SW 1271 (cell line): ENCODE data around the gene NIM1K.
"Not testable (repeated sequence)": the region's sequence is repeated elsewhere in the genome, so short reads cannot be mapped to it uniquely, and the experiment has no call there.

ENCODE experiments used
- DNase-seq, 2 experiments: peaks; one replicate each; lab custom pipeline; 2025; lab: John Stamatoyannopoulos, UW

Gene NIM1K

DNA sequence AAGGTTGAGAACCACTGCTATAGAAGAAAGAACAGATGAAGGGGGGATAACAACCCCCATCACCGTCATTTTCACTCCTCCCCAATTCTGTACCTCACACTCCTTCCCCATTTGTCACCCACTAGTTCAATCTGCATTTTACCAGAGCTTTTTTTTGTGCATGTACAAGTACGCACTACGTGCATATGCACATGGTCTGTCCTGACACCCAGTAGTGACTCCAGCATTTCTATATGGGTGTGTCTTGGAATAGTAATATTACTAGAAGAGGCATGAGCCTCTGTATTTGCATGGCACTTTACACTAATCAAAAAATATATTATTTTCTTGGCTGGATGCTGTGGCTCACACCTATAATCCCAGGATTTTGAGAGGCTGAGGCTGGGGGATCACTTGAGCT, 38.7 kb downstream of the NIM1K start:
- DNase-seq = no peak

DNA sequence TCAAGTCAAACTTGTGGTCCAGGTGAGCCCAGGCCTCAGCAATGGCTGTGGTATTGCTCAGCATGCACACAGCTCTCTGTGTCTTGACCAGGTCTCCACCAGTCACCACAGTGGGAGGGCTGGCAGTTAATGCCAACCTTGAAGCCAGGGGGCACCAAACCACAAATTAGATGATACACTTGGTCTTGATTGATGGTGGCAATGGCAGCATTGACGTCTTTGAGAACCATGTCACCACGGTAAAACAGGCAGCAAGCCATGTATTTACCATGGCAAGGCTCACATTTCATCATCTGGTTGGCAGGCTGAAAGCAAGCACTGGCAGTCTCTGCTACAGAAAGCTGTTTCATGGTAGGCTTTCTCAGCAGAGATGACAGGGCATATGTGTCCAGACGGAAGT, 40.0 kb downstream of the NIM1K start:
- DNase-seq = no peak

DNA sequence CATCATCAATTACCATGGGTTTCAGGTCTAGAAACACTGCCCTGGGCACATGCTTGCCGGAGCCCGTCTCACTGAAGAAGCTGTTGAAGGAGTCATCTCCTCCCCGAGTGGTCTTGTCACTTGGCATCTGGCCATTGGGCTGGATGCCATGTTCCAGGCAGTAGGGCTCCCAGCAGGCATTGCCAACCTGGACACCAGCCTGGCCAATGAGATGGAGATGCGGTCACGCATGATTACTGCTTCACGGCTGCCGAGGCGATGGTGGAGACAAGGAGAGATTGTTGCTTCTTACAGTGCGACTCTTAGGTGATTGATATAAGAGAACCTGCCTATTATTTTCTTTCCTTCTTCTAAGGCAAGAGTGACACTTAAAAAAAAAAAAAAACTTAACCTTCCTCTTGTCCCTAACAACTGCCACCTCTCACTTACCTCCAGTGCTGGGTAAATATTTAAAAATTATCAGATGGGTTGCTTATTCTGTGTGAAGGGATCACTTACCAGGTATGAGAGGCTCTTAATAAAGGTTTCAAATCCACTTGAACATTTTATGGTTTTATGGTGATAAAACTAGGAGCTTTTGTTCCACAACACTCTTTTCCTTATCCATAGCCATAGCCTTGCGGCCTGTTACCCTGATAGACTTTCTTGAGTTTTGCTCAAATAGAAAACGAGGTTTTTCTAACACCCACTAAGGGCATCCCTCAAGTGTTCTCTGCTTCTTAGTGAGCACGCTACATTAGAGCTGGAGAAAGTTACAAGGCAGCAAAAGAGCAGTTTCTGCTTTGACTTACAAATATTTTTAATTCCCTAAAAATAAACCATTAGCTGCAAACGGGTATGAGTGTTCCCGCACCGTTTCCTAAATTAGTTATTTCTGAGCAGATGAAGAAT, 41.2 kb downstream of the NIM1K start:
- DNase-seq = no peak

DNA sequence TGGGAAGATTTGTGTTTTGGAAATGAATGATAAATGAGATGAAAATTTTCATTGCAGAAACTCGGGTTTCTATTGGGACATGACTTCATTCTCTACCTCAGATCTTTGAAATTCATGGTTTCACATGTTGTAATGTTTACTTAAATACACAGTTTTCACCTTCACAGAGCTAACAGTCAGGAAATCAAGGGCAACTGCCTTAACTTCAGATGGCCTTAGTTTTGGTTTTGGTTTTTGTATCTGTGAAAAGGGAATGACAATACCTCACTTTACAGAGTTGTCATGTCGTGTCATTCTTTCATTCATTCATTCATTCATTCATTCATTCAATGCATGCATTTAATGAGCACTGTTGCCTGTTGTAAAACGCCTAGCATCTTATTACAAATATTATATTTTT, 41.9 kb downstream of the NIM1K start:
- DNase-seq = no peak

DNA sequence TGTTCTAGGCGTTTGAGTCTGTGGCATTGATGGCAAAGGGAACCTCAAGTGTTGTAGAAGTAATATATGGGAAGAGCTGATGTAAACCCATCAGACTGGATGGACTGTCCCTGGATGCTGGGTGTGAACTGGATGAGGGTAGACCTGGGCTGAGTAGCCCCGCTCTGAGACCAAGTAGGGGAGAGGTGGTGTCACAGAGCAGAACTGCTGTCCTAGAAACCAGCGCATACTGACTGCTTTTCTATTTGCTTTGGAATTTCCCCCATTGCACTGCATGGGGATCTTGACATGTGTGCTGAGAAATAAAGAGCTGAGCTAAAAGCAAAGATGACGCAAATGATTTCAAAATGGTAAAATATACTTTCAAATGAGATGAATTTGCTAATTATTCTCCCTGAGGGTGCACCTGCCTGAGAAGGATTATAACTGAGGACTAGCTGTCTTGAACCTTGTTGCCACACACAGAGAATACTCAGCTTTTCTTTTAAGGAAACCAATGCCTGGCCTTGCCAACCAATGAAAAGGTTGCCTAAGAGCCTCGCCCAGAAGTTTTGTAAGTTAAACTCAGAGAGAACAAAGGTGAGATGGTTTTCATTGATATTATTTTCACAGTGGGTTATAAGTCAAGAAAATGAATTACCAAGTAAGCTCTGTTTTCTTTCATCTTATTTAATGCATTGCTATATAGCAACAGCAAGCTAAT, 44.8 kb downstream of the NIM1K start:
- no peak for DNase-seq

DNA sequence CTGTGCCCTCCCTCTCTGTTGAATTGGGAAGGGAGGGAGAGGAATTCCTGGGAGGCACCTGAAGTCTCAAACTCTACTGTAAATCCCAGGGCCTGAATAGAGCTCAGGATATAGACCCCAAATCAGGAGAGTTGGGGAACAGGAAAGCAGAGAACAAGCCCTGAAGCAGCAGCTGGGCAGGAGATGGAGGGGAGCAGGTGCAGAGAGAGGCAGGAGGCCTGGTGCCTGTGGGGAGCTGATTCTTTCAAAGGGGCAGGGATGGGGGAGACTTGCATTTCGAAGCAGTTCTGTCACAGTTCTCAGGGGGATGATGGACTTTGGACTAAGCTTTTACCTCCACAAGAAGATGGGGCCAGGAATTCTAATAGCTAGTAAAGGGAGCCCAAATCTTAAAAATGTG, 50.2 kb downstream of the NIM1K start:
- DNase-seq = no peak

DNA sequence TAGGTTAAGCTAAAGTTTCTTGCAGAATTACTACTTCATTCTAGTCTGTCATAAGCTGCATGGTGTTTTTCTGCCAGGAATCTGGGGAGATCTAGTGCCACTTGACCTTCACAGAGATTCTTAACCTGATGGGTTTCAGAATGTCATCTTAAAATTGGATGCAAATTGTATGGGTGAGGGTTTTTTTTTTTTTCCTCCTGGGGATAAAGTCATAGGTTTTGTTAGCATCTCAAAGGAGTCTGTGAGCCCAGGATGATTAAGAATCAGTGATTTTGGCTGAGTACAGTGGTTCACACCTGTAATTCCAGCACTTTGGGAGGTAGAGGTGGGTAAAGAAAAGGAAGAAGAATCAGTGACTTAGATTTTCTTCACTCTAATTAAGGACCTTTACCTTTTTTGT, 51.2 kb downstream of the NIM1K start:
- no peak for DNase-seq

DNA sequence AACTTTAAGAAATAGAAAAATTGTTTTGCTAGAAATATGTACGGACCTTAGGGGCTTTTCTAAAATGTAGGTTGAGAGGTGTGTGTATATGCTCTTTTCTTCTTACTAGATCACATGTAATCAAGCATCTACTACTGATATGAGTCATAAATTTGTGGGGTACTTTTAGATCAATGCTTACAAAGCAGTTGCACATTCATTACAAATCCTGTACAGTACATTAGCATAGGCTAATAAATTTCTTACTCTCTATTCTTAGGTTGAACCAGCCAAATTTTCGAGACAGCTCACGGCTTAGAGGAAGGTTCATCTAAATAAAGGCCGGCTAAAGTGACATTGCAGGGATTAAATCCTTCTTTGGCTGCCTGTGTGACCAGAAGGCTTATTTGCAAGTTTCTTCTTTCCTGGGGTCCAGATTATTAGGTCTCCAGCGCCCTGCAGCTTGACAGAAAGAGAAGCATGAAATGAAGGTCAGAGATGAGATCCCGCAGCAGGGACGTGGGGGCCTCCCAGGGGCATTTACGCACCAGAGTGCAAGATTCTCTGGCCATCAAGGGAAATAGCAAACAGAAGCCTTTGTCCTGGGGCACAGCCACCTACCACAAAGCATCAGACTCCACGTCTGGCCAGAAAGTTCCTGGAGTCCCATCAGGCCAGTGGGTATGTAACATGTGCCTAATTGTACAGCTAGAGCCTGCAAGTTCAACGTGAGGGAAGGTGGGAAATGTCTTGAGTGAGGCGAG, 53.0 kb downstream of the NIM1K start:
- no peak for DNase-seq

DNA sequence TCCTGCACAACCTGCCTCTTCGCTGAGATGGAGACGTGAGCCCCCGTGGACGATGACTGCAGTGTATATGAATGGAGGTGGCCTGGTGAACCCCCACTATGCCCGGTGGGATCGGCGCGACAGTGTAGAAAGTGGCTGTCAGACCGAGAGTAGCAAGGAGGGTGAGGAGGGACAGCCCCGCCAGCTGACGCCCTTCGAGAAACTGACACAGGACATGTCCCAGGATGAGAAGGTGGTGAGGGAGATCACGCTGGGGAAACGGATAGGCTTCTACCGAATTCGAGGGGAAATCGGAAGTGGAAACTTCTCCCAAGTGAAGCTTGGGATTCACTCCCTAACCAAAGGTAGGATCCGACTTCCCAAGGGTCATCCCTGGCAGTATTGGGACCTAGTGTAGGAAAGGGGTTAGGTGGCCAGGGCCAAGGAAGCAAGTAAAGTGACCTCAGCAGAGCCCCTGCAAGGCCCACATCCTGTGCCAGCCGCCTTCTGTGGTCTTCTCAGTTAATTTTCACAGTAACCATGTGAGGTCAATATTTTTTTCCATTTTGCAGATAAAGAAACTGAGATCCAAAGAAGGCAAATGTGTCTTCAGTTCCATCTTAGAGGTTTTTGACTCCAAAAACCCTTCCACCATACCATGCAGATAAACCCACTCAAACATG, 53.8 kb downstream of the NIM1K start:
- no peak for DNase-seq

DNA sequence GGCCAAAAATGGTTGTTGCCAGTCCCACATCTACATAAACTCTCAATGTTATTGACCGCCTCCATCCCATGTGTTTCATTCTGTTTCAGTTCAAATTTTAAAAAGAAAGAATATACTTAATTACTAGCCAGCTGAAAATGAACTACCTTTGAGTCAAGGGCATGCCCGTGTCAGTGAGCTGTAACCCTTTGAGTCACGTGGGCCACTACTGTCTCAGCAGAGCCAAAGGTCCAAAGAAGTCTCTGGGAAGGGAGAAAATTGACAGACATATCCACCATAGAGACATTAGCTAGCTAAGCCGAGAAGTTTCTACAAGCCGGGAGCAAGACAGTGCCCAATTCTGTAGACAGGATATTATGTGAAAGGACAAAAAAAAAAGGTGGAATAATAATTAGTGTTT, 59.7 kb downstream of the NIM1K start:
- DNase-seq = no peak

DNA sequence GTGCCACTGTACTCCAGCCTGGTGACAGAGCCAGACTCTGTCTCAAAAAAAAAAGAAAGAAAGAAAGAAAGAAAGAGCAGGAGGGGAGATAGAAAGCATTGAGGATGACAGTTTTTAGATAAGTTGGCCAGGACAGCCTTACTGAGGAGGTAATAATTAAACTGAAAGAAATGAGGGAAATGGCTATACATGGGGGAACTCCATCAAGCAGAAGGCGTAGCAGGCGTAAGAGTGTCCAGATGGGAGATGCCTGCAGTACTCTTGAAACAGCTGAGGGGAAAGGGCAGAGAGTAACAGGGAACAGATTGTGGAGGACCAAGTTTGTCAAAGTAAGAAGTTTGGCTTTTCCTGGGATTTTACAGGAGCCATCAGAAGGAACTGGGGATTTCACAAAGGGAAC, 63.7 kb downstream of the NIM1K start:
- no peak for DNase-seq

DNA sequence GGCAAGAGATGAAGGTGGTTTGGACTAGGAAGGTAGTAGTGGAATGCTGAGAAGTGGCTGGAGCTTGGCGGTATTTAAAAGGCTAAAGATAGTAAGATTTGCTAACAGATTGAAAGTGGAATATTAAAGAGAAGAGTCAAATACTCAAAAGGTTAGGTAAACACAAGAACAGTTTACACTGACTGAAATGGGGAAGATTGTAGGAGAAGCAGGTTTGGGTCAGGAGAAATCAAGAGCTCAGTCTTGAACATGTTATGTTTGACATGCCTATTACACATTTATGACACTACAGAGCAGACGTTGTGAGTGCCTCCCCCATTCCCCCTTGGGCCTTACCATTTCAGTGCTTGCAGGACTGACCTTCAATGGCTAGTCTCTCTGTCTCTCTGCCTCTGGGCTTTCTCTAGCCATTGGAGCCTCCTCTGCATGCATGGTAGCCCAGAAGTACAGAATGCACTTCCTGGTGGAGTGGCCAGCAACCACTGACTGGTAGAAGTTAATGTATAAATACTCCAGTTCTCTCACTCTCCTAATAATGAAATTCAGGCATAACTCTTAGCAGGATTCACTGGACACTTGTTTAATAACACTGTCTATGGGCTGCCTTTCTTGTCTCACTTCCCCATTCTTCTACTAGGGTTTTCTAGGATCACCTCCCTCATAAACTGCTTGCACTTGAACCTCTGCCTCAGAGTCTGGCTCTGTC, 64.4 kb downstream of the NIM1K start:
- DNase-seq = no peak

DNA sequence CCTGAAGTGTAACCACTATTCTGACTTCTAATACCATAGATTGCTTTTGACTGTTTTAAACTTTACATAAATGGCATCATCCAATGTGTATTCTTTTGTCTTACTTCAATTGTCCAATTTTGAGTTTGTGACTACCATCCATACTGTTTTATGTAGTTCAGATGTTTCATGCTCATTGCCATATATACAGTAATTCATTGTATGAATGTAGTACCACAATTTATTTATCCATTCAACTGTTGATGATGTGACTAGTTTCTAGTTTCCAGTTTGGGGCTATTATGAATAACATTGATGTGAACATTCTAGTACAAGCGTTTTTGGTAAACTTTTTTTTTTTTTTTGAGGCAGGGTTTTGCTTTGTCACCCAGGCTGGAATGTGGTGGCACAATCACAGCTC, 66.1 kb downstream of the NIM1K start:
- no peak for DNase-seq

DNA sequence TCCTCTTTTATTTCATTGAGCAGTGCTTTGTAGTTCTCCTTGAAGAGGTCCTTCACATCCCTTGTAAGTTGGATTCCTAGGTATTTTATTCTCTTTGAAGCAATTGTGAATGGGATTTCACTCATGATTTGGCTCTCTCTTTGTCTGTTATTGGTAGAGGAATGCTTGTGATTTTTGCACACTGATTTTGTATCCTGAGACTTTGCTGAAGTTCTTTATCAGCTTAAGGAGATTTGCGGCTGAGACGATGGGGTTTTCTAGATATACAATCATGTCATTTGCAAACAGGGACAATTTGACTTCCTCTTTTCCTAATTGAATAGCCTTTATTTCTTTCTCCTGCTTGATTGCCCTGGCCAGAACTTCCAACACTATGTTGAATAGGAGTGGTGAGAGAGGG, 70.2 kb downstream of the NIM1K start:
- DNase-seq = not testable (repeated sequence)

DNA sequence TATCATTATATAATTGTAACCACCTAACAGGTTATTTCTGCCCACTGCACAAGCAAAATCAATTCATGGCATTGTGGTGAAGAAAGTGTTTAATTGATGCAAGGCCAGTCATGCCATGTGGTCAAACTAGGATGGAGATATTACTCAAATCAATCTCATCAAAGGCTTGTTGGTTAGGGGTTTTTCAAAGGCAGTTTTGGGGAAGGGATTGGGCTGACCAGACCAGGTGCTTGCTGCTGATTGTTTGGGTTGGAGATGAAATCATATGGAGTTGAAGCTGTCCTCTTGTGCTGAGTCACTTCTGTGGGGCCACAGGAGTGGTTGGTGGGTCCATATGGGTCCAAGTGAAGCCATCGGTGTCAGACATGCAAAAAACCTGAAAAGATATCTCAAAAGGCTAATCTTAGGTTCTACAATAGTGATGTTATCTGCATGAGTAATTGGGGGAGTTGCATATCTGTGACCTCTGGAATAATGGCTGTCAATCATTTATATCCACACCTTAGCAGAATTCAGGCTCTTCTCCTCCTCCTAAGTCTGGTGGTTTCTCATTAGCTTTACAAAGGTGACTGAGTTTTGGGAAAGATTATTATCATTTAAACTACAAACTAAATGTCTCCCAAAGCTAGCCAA, 76.3 kb downstream of the NIM1K start:
- DNase-seq = no peak

DNA sequence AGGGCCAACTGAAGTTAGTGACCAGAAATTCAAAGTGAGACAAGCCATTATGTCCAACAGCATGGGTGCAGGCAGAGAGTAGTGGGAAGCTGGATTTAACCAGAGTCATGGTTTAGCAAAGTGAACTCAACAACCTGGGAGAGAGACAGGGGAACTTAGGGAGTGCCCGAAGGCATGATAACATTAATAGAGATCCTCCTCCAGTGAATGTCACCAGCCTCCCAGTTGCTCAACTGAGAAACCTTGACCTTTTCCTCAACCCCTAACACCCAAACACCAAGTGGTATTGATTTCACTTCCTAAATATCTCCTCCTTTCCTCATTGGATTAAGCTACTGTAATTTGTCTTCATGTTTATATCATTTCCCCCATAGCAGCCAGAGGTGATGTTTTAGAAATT, 78.6 kb downstream of the NIM1K start:
- DNase-seq = no peak

DNA sequence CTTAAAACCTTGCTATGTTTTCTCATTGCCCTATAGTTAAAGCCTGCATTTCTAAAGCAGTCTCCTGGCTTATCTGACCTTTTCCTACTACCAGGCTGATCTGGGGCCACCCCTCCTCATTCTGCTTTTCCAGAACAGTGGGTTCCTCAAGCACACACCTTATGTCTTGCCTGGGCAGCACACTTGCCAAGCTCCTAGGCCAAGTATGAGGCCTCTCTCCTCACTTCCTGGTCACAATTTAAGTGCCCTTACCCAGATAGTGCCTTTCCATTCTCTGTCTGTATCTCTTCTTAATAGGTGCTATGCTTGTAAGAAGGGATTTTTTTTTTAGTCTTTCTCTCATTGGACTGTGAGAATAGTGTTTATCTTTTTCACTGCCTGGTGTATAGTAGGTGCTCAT, 81.5 kb downstream of the NIM1K start:
- DNase-seq = no peak

DNA sequence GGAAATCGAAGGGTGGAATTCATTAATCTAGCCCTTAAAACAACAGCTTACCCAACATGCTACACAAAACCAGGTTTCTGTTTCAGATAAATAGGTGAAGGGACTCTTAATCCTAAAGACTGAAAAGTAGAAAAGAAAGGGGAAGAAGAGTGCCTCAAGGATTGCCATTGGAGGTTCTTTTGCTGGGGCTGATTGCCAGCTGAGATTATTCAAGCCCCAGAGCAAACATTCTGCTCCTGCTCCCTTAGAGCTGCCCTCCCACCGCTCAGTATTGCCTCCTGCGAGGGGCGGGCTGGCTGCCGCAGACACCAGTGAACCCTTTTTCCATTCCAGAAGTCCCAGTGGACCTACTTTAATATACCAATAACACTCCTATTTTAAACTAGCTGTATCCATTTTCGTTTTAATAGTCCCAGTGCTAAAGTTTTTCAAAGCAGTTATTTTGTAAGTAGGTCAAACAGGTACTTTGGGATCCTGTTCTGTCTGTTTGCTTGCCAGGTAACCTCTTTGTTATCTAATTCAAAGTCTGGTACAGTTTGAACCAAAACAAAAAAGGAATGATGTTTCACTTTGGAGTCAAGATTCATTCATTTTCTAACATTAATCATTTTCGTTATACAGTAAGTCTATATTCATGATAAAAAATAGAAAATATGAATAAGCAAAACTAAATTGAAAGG, 82.5 kb downstream of the NIM1K start:
- DNase-seq = no peak

DNA sequence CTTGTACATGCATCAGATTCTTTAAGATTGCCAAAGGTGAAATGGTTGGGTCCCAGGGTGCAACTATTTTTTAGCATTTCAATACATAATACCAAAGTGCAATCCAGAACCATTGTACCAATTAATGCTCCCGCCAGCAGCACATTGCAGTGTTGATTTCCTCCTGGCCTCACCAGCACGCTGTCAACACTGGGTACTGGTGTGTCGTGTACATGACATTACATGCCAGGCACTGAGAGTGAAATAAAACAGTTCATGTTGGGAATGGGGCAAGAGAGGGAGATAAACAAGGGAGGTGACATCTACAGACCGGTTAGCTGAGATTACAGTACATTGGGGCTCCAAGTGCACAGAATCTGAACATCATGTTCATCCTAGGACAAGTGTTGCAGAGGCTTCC, 83.4 kb downstream of the NIM1K start:
- no peak for DNase-seq

DNA sequence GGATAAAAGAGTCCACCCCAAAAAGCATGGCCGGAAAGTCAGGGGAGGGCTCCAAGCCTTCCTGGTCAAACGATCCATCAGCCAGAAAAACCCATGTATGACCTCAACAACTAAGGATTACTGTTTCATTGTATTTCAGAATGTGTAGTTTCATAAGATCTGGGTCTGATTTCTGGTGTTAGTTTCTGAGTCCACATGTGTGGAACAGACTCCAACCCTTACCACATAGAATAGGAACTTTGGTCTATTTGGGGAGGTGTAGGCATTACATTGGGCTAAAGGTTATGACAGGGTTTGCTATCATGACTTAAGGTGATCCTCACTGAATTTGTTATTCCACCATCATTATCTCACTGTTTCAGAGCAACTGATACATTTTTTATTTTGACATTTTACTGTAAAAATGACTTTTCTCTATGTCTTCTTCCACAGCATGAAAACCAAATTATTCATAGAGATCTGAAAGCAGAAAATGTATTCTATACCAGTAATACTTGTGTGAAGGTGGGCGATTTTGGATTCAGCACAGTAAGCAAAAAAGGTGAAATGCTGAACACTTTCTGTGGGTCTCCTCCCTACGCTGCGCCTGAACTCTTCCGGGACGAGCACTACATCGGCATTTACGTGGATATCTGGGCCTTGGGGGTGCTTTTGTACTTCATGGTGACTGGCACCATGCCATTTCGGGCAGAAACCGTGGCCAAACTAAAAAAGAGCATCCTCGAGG, 87.7 kb downstream of the NIM1K start:
- no peak for DNase-seq
